Fibroblast of the aortic adventitia (primary cell): ENCODE results near the gene APOF. TPM values are rescaled to one million over a fixed set of nuclear protein-coding genes. Genes with fewer than 3 reads are reported as not detected.

Experiments
- DNase-seq: peaks from one replicate; pipeline ENCODE4 v3.0.0-alpha.2; 2010; ENCODE audit warnings: low read depth
- H3K4me3 ChIP-seq: 2 replicates; pipeline ENCODE4 v1.5.1; 2011; ENCODE audit warnings: low read depth, mild to moderate bottlenecking, control low read depth, low read length, moderate library complexity
- total RNA-seq: library from RNA; depleted of rRNA; stranded (reverse); fragments of >200 nt; gene quantifications from 2 replicates; pipeline ENCODE4 v1.2.3, GENCODE V29; 2012; ENCODE audit warnings: low replicate concordance
- TF ChIP-seq, protein P1 (sequence below): IDR thresholded peaks from 2 replicates; pipeline ENCODE4 v1.5.1; 2011; ENCODE audit warnings: mild to moderate bottlenecking, low read length, control low read depth, inconsistent platforms; ENCODE audit not compliant: insufficient read depth

Gene APOF
- total RNA-seq, 1 donor = not detected

GRCh38 chr12:56398324-56398723 is 35.7 kb upstream of the APOF start:
- no peak for DNase-seq
- TF ChIP-seq, protein P1, sequence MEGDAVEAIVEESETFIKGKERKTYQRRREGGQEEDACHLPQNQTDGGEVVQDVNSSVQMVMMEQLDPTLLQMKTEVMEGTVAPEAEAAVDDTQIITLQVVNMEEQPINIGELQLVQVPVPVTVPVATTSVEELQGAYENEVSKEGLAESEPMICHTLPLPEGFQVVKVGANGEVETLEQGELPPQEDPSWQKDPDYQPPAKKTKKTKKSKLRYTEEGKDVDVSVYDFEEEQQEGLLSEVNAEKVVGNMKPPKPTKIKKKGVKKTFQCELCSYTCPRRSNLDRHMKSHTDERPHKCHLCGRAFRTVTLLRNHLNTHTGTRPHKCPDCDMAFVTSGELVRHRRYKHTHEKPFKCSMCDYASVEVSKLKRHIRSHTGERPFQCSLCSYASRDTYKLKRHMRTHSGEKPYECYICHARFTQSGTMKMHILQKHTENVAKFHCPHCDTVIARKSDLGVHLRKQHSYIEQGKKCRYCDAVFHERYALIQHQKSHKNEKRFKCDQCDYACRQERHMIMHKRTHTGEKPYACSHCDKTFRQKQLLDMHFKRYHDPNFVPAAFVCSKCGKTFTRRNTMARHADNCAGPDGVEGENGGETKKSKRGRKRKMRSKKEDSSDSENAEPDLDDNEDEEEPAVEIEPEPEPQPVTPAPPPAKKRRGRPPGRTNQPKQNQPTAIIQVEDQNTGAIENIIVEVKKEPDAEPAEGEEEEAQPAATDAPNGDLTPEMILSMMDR = no peak
- H3K4me3 ChIP-seq = no peak overlapping the region

- TF ChIP-seq, protein P1 = no peak
Measured at GRCh38 chr12:56392331-56392730, 29.7 kb upstream of the APOF start.

GRCh38 chr12:56391721-56392120 is 29.1 kb upstream of the APOF start:
- H3K4me3 ChIP-seq = no peak overlapping the region
- DNase-seq = no peak
- TF ChIP-seq, protein P1 = no peak

More at GRCh38 chr12:56392331-56392730, 29.7 kb upstream of the APOF start:
- H3K4me3 ChIP-seq = no peak overlapping the region
- DNase-seq = no peak

- no peak overlapping the region for H3K4me3 ChIP-seq
- TF ChIP-seq, protein P1 = no peak
- DNase-seq = no peak
Measured at GRCh38 chr12:56389412-56389811, 26.8 kb upstream of the APOF start.

DNA sequence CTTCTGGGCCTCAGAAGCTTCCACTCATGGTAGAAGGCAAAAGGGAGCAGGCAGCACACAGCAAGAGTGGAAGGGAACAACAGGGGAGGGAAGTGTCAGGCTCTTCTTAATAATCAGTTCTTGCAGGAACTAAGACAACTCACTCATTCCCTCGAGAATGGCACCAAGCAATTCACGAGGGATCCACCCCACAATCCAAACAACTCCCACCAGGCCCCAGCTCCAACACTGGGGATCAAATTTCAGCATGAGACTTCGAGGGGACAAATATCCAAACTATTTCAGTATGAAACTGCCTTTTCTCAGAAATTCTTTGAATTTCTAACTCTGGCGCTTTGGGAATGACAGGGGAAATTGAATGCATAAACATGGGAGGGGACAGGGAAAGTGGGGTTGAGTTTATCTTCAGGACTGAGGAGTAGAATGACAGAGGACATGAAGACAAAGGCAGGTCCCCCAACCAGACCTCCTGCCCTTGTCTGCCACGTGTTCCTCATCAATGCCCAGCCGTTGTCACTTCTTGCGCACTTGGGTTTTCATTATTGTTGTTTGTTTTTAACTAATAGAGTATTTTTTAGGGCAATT is 24.6 kb upstream of the APOF start:
- DNase-seq = peak; percentile 37
- no peak overlapping the region for H3K4me3 ChIP-seq
- TF ChIP-seq, protein P1 = no peak

GRCh38 chr12:56385873-56386272 is 23.2 kb upstream of the APOF start:
- DNase-seq = no peak
- TF ChIP-seq, protein P1 = no peak
- no peak overlapping the region for H3K4me3 ChIP-seq

GRCh38 chr12:56382611-56383010 is 20.0 kb upstream of the APOF start:
- TF ChIP-seq, protein P1 = no peak
- DNase-seq = no peak
- no peak overlapping the region for H3K4me3 ChIP-seq
